DMS 273 treated with DMSO at 0.1 percent for 48 hours (cell line): ENCODE measurements around the gene CYREN.

Experiments used
- DNase-seq: peaks from one replicate; lab custom pipeline; 2025; lab: John Stamatoyannopoulos, UW

CYREN gene

GRCh38 chr7:135170274-135170997 lies at the start of gene CYREN:
Gene CYREN, minus strand, starts transcription at chr7:135170707. Its CDS starts 1,785 bp downstream, at chr7:135168922.
- peak; percentile 91 for DNase-seq

- DNase-seq: no peak
Observed at GRCh38 chr7:135217645-135218509, 47.4 kb upstream of the CYREN start.

GRCh38 chr7:135215698-135216097 lies 45.2 kb upstream of the CYREN start:
- no peak for DNase-seq

DNA sequence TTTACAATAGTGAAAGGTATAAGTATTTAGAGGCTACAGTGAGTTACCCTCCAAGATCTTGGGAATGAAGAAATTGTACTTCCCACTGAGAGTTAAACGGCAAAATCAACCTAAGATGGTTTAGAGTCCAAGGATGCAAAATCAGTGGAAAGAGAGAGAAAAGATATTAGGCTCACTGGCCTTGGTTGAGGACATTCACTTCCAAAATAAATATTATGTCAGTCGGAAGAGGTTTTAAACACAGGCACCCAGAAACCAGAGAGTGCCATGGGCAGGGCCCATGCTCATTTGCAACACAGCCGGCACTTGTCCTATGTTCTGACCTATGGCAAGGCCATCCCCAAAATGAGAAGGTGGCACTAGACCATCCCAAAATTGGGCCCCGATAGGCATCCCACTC lies 44.7 kb upstream of the CYREN start:
- DNase-seq: no peak

- no peak for DNase-seq
Observed at GRCh38 chr7:135213831-135214230, 43.3 kb upstream of the CYREN start.

- DNase-seq: peak; percentile 14
Observed at GRCh38 chr7:135211946-135212685, 41.6 kb upstream of the CYREN start.

GRCh38 chr7:135211179-135211945 lies 40.9 kb upstream of the CYREN start, which contains the start of gene WDR91:
Gene WDR91, minus strand, starts transcription at chr7:135211526. Its CDS starts 24 bp downstream, at chr7:135211502.
- peak; percentile 72 for DNase-seq

DNA sequence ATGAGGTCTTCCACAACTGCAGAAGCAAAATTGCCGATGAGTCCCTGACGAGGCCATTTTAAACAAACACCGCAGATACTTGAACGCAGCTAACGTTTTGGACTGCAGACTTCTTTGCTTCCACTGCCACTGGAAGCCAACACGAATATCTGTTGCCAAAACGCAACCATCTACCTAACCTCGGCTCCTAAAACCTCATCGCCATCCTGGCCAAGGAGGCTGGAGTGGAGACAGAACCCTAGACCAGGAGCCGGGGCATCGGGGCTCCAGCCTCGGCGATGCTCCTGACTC lies 40.3 kb upstream of the CYREN start:
- no peak for DNase-seq

GRCh38 chr7:135209225-135209834 lies 38.8 kb upstream of the CYREN start:
- no peak for DNase-seq

GRCh38 chr7:135208102-135208793 lies 37.7 kb upstream of the CYREN start:
- no peak for DNase-seq

GRCh38 chr7:135207406-135208101 lies 37.0 kb upstream of the CYREN start:
- no peak for DNase-seq

DNA sequence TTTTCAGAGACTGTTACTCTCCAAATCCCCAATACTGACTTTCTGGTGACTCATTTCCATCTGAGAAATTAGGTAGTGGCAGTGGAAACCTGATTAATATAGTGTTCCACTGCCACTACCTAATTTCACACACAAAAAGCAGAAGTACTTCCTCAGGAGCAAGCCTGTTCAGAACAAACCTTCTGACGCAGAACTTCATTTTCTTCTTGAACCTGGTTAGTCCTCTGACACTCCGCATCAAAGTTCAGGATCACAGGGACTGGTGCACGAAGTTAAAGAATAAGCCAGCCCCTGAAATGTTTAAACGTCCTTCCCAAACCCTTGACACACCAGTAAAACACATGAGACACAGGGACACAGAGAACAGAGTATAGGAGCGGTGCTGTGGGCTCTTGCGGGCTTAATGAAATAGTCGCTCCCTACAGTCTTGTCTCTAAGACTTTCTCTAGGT lies 36.5 kb upstream of the CYREN start:
- DNase-seq: no peak

GRCh38 chr7:135205850-135206249 lies 35.3 kb upstream of the CYREN start:
- no peak for DNase-seq

- DNase-seq: no peak
Observed at GRCh38 chr7:135204876-135205275, 34.4 kb upstream of the CYREN start.

GRCh38 chr7:135204341-135204749 lies 33.8 kb upstream of the CYREN start:
- DNase-seq: no peak

- DNase-seq: no peak
Observed at GRCh38 chr7:135201350-135201749, 30.8 kb upstream of the CYREN start.

GRCh38 chr7:135200821-135201331 lies 30.4 kb upstream of the CYREN start:
- DNase-seq: no peak

GRCh38 chr7:135199439-135199838 lies 28.9 kb upstream of the CYREN start:
- no peak for DNase-seq

DNA sequence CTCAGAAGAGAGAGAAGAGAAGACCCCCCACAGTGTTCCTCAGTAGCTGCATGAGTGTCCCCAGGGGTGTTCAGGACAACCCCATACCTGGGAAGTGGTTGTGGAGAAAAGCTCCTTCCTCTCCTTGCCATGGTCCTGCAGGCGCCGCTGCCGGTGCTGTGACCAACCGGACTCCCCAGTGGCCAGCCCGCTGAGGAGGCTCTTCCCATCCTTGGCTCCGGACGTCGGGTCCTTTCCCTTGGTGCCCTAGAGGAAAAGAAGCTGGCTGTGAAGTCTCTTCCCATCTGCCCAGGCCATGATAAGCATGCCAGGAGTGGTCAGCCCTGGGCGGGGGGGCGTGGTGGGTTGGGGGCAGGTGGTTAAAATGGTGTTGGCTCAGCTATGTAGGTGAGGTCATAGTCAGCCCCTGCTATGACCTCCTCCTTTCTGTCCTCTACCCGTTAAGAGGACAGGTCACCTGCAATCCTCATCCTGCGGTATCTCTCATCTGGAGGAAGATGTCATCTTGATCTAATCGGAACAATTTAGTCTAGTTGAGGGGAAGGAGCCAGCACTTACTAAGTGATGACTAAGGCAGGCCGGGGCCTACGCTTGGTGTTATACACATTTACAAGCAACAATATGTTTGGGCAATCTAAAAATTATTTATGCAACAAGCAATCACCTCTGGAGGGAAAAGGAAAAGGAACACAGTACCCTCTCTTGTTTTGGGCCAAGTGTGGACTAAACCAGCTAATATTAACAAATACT lies 27.6 kb upstream of the CYREN start:
- DNase-seq: no peak
